HCT116 (cell line): ENCODE results near the gene HHLA2. TPM values are rescaled to one million over a fixed set of nuclear protein-coding genes. Genes with fewer than 3 reads are reported as not detected.

Experiments used
- ATAC-seq: fragments of 200-7000 bp; cut with Tn5 transposase; 2 replicates; pipeline ENCODE4 v1.9.1; 2020; ENCODE audit warnings: mild to moderate bottlenecking, moderate library complexity
- BruUV-seq: library from RNA; stranded (reverse); fragments of 400-500 nt; replicated peaks from 2 replicates; lab custom pipeline; 2021; lab: Mats Ljungman, UMichigan
- CTCF ChIA-PET: fragments of 300-600 bp; sonication (Branson Sonifier 250); formaldehyde crosslinking; loops from one replicate; lab custom pipeline; 2021; ENCODE audit warnings: antibody characterized with exemption; lab: Charles Lee
- POLR2A ChIA-PET: fragments of 300-600, 350-600 bp; sonication (Branson Sonifier 250); formaldehyde crosslinking; loops from one replicate; lab custom pipeline; 2021; ENCODE audit warnings: antibody characterized with exemption; lab: Charles Lee
- RAD21 ChIA-PET, 2 experiments: fragments of 300-600 bp; sonication (Branson Sonifier 250); formaldehyde crosslinking; loops; one replicate each; lab custom pipeline; 2023; ENCODE audit warnings: low total read pairs in 2 of 2; ENCODE audit not compliant: uncharacterized antibody in 2 of 2, unreplicated experiment in 2 of 2, low non-redundant PET in 1 of 2; lab: Charles Lee
- DNase-seq: peaks from one replicate; pipeline ENCODE4 v3.0.0-alpha.2; 2010; ENCODE audit warnings: low read depth, low spot score
- H2AFZ ChIP-seq: fragments of 200-600 bp; shearing (Covaris generic), sonication (generic); 2 replicates; pipeline ENCODE4 v1.6.1; 2017; ENCODE audit warnings: low read depth, mixed run types, mixed read lengths, antibody characterized with exemption, low read length; ENCODE audit not compliant: poor library complexity, severe bottlenecking
- H3K27ac ChIP-seq: 2 replicates; pipeline ENCODE4 v1.5.1; 2012; ENCODE audit warnings: low read depth, low read length
- H3K27me3 ChIP-seq: fragments of 200-600 bp; sonication (generic); 2 replicates; pipeline ENCODE4 v1.6.1; 2016; ENCODE audit warnings: mixed run types, low read length, mixed read lengths; ENCODE audit not compliant: insufficient read depth
- H3K36me3 ChIP-seq, 2 experiments: fragments of 200-500 bp in 1 of 2; fragments of 200-600 bp in 1 of 2; sonication (Bioruptor generic) in 1 of 2; sonication (generic) in 1 of 2; 2 replicates each; pipeline versions ENCODE4 v1.5.1 to v1.6.1; 2014 to 2016; ENCODE audit warnings: low read length in 2 of 2, inconsistent platforms in 1 of 2, mixed read lengths in 1 of 2, mixed run types in 1 of 2; ENCODE audit not compliant: insufficient read depth in 2 of 2, control insufficient read depth in 1 of 2
- H3K4me1 ChIP-seq, 2 experiments: fragments of 200-600 bp in 1 of 2; sonication (generic) in 1 of 2; 2 replicates each; pipeline versions ENCODE4 v1.5.1 to v1.6.1; 2012 to 2017; ENCODE audit warnings: low read length in 2 of 2, inconsistent platforms in 1 of 2, mild to moderate bottlenecking in 1 of 2, mixed read lengths in 1 of 2, mixed run types in 1 of 2, moderate library complexity in 1 of 2; ENCODE audit not compliant: insufficient read depth in 2 of 2, control insufficient read depth in 1 of 2
- H3K4me2 ChIP-seq: fragments of 200-600 bp; sonication (generic); 2 replicates; pipeline ENCODE4 v1.6.1; 2017; ENCODE audit warnings: mixed run types, low read length, mixed read lengths
- H3K4me3 ChIP-seq, 2 experiments: fragments of 200-600 bp in 1 of 2; sonication (generic) in 1 of 2; replicated peaks in 1 of 2; 2 replicates each; pipeline ENCODE4 v1.5.1; 2011 to 2016; ENCODE audit warnings: low read length in 2 of 2, control low read depth in 1 of 2, low read depth in 1 of 2, mild to moderate bottlenecking in 1 of 2, mixed read lengths in 1 of 2, mixed run types in 1 of 2
- H3K79me2 ChIP-seq: fragments of 200-600 bp; sonication (generic); 2 replicates; pipeline ENCODE4 v1.6.1; 2017; ENCODE audit warnings: mild to moderate bottlenecking, mixed run types, low read length, moderate library complexity, mixed read lengths; ENCODE audit not compliant: insufficient read depth
- H3K9ac ChIP-seq: fragments of 200-600 bp; sonication (generic); 2 replicates; pipeline ENCODE4 v1.6.1; 2016; ENCODE audit warnings: low read length, mixed read lengths
- H3K9me2 ChIP-seq: fragments of 200-600 bp; sonication (generic), shearing (Covaris generic); 2 replicates; pipeline ENCODE4 v1.6.1; 2017; ENCODE audit warnings: mixed run types, mild to moderate bottlenecking, moderate library complexity; ENCODE audit not compliant: insufficient read depth
- H3K9me3 ChIP-seq, 2 experiments: fragments of 200-500 bp in 1 of 2; fragments of 200-600 bp in 1 of 2; sonication (Bioruptor generic) in 1 of 2; sonication (generic) in 1 of 2; 2 replicates each; pipeline ENCODE4 v1.6.1; 2014 to 2017; ENCODE audit warnings: low read length in 2 of 2, mixed read lengths in 2 of 2, inconsistent platforms in 1 of 2, low read depth in 1 of 2, mild to moderate bottlenecking in 1 of 2, mixed run types in 1 of 2, moderate library complexity in 1 of 2; ENCODE audit not compliant: control insufficient read depth in 1 of 2, insufficient read depth in 1 of 2
- H4K20me1 ChIP-seq: fragments of 200-600 bp; sonication (generic), shearing (Covaris generic); 2 replicates; pipeline ENCODE4 v1.6.1; 2017; ENCODE audit warnings: mixed run types, mild to moderate bottlenecking, moderate library complexity; ENCODE audit not compliant: insufficient read depth
- ATF3 ChIP-seq: IDR thresholded peaks from 2 replicates; pipeline ENCODE4 v1.6.1; 2012
- CEBPB ChIP-seq: IDR thresholded peaks from 2 replicates; pipeline ENCODE4 v1.6.1; 2012; ENCODE audit warnings: low read depth
- ELF1 ChIP-seq: IDR thresholded peaks from 2 replicates; pipeline ENCODE4 v1.6.1; 2012; ENCODE audit warnings: low read depth, borderline replicate concordance
- EZH2phosphoT487 ChIP-seq: fragments of 200-600 bp; IDR thresholded peaks from 2 replicates; pipeline ENCODE4 v1.6.1; 2018; ENCODE audit warnings: antibody characterized with exemption, borderline replicate concordance
- MAX ChIP-seq: IDR thresholded peaks from 2 replicates; pipeline ENCODE4 v1.6.1; 2012
- POLR2AphosphoS5 ChIP-seq: IDR thresholded peaks from 2 replicates; pipeline ENCODE4 v1.6.1; 2011; ENCODE audit warnings: mild to moderate bottlenecking, low read depth, low read length, moderate library complexity
- SIN3A ChIP-seq: IDR thresholded peaks from 2 replicates; pipeline ENCODE4 v1.6.1; 2012; ENCODE audit warnings: low read depth
- SP1 ChIP-seq: IDR thresholded peaks from 2 replicates; pipeline ENCODE4 v1.6.1; 2012; ENCODE audit warnings: low read depth
- SRF ChIP-seq: IDR thresholded peaks from 2 replicates; pipeline ENCODE4 v1.6.1; 2012; ENCODE audit warnings: low read depth
- TCF7L2 ChIP-seq: IDR thresholded peaks from 2 replicates; pipeline ENCODE4 v1.7.0; 2011; ENCODE audit warnings: borderline replicate concordance, inconsistent platforms; ENCODE audit not compliant: insufficient read depth, insufficient read length; ENCODE audit errors: extremely low read depth
- ZNF274 ChIP-seq: fragments of 200-500 bp; sonication (Bioruptor generic); IDR thresholded peaks from 2 replicates; pipeline ENCODE4 v1.6.1; 2014; ENCODE audit warnings: mild to moderate bottlenecking, low read depth, low read length, inconsistent platforms
- intact Hi-C: fragments of 100-400 bp; cut with micrococcal nuclease; formaldehyde crosslinking; loops from 2 replicates; pipeline ENCODE4 v1.10.0; 2022
- total RNA-seq: library from RNA; stranded (reverse); gene quantifications from one replicate; pipeline ENCODE4 v1.2.1, GENCODE V29; 2021; ENCODE audit not compliant: unreplicated experiment

Gene HHLA2
- total RNA-seq, 1 experiment from 2014 or later = not detected

GRCh38 chr3:108283989-108284388 is 12.4 kb upstream of the HHLA2 start:
- POLR2A ChIA-PET = no interaction called here
- no peak overlapping the region for H3K4me2 ChIP-seq

GRCh38 chr3:108285176-108285575 is 11.2 kb upstream of the HHLA2 start:
- no peak overlapping the region for H3K9ac ChIP-seq
- H3K79me2 ChIP-seq = no peaks in the 10 kb centered on the region
- no peaks in the 10 kb centered on the region for H4K20me1 ChIP-seq
- H3K4me1 ChIP-seq = no peaks in the 10 kb centered on the region
- ChIA-PET RAD21 (no interaction called here), CTCF (no interaction called here), POLR2A (no interaction called here)
- no peaks in the 10 kb centered on the region for H3K9me2 ChIP-seq
- H3K36me3 ChIP-seq = no peaks in the 10 kb centered on the region
- H3K4me2 ChIP-seq = no peak overlapping the region
- no peak for DNase-seq
- no TSS peak for BruUV-seq
- H3K27ac ChIP-seq = no peak overlapping the region
- intact Hi-C loops = no loop called here
- H3K4me3 ChIP-seq = no peak overlapping the region
- H3K9me3 ChIP-seq = no peaks in the 10 kb centered on the region
- H3K27me3 ChIP-seq = no peaks in the 10 kb centered on the region
- TF ChIP-seq EZH2phosphoT487 = no peak
- TF ChIP-seq ZNF274 = no peak
- no peak for TF ChIP-seq MAX
- TF ChIP-seq ATF3 = no peak
- TF ChIP-seq POLR2AphosphoS5 = no peak
- TF ChIP-seq, all 23 proteins: peak for 0
- no peak overlapping the region for H2AFZ ChIP-seq
- ATAC-seq = no peak

More at GRCh38 chr3:108283989-108284388, 12.4 kb upstream of the HHLA2 start:
- H3K4me1 ChIP-seq = no peaks in the 10 kb centered on the region
- no peaks in the 10 kb centered on the region for H3K9me3 ChIP-seq
- no peak for TF ChIP-seq POLR2AphosphoS5
- no peak for TF ChIP-seq ATF3
- no peak for TF ChIP-seq SRF
- TF ChIP-seq SIN3A = no peak
- no peak for TF ChIP-seq CEBPB
- TF ChIP-seq SP1 = no peak
- no peak for TF ChIP-seq ELF1
- no peak for TF ChIP-seq TCF7L2
- no peak overlapping the region for H2AFZ ChIP-seq
- ATAC-seq (no peak), DNase-seq (no peak)
- RAD21 ChIA-PET = no interaction called here
- no peak overlapping the region for H3K4me3 ChIP-seq
- no peaks in the 10 kb centered on the region for H3K36me3 ChIP-seq
- no peaks in the 10 kb centered on the region for H3K27me3 ChIP-seq
- no TSS peak for BruUV-seq
- H3K9ac ChIP-seq = no peak overlapping the region
- CTCF ChIA-PET = no interaction called here
- no peaks in the 10 kb centered on the region for H4K20me1 ChIP-seq
- no peaks in the 10 kb centered on the region for H3K9me2 ChIP-seq
- H3K27ac ChIP-seq = no peak overlapping the region
- H3K79me2 ChIP-seq = no peaks in the 10 kb centered on the region
- intact Hi-C loops = no loop called here
